ENCODE data around the gene SSR4.
A peak's percentile ranks its signal among the peaks of the same experiment; 100 is the strongest.

The SSR4 gene

GRCh38 chrX:153779891-153780677, 14.4 kb upstream of the SSR4 start:
- H3K9me3 ChIP-seq (ENCODE audit: severe bottlenecking), result no peaks in the 10 kb centered on the region
- no peak overlapping the region for H3K27ac ChIP-seq (ENCODE audit: poor library complexity, severe bottlenecking)
- no peaks in the 10 kb centered on the region for H3K36me3 ChIP-seq (ENCODE audit: low read depth)
- H3K27me3 ChIP-seq (ENCODE audit: insufficient read depth, poor library complexity, severe bottlenecking), result no peaks in the 10 kb centered on the region
- no peak for DNase-seq (ENCODE audit: low spot score)
- no peak; the same call in 2 of the 3 replicates for ATAC-seq (ENCODE audit: low read depth)
- no peak overlapping the region for H3K4me3 ChIP-seq (ENCODE audit: severe bottlenecking)
- no peak for TF ChIP-seq CTCF (IDR thresholded peaks at IDR 0.05; ENCODE audit: poor library complexity, severe bottlenecking)
- no peaks in the 10 kb centered on the region for H3K4me1 ChIP-seq (ENCODE audit: insufficient read depth, poor library complexity, severe bottlenecking)

GRCh38 chrX:153780678-153781427, 13.6 kb upstream of the SSR4 start, which contains the start of gene SRPK3:
Gene SRPK3 (plus strand): TSS chrX:153781041. CDS start chrX:153781087, 46 bp downstream.
- Histone ChIP-seq H3K9me3 (ENCODE audit: severe bottlenecking) (no peaks in the 10 kb centered on the region), H3K4me1 (ENCODE audit: insufficient read depth, poor library complexity, severe bottlenecking) (no peaks in the 10 kb centered on the region), H3K27ac (ENCODE audit: poor library complexity, severe bottlenecking) (no peak within 1 kb of the TSS), H3K4me3 (ENCODE audit: severe bottlenecking) (no peak within 1 kb of the TSS), H3K27me3 (ENCODE audit: insufficient read depth, poor library complexity, severe bottlenecking) (no peaks in the 10 kb centered on the region), H3K36me3 (ENCODE audit: low read depth) (no peaks in the 10 kb centered on the region)
- DNase-seq (ENCODE audit: low spot score) (no peak), ATAC-seq (ENCODE audit: low read depth) (peak; percentile 17; the same call in 1 of the 3 replicates)
- no peak for TF ChIP-seq CTCF (IDR thresholded peaks at IDR 0.05; ENCODE audit: poor library complexity, severe bottlenecking)

GRCh38 chrX:153781428-153782047, 12.9 kb upstream of the SSR4 start:
- no peaks in the 10 kb centered on the region for H3K9me3 ChIP-seq (ENCODE audit: severe bottlenecking)
- no peak overlapping the region for H3K4me3 ChIP-seq (ENCODE audit: severe bottlenecking)
- ATAC-seq (ENCODE audit: low read depth) (no peak), DNase-seq (ENCODE audit: low spot score) (no peak)
- TF ChIP-seq CTCF (IDR thresholded peaks at IDR 0.05; ENCODE audit: poor library complexity, severe bottlenecking), result no peak
- H3K27ac ChIP-seq (ENCODE audit: poor library complexity, severe bottlenecking), result no peak overlapping the region
- no peaks in the 10 kb centered on the region for H3K4me1 ChIP-seq (ENCODE audit: insufficient read depth, poor library complexity, severe bottlenecking)
- H3K36me3 ChIP-seq (ENCODE audit: low read depth), result 0 out of 2 replicates have a peak, but pooled peaks cover 4% of the 10 kb centered on the region
- H3K27me3 ChIP-seq (ENCODE audit: insufficient read depth, poor library complexity, severe bottlenecking), result no peaks in the 10 kb centered on the region

- Histone ChIP-seq H3K36me3 (ENCODE audit: low read depth) (0 out of 2 replicates have a peak, but pooled peaks cover 4% of the 10 kb centered on the region), H3K4me3 (ENCODE audit: severe bottlenecking) (no peak overlapping the region), H3K9me3 (ENCODE audit: severe bottlenecking) (no peaks in the 10 kb centered on the region), H3K27me3 (ENCODE audit: insufficient read depth, poor library complexity, severe bottlenecking) (no peaks in the 10 kb centered on the region), H3K27ac (ENCODE audit: poor library complexity, severe bottlenecking) (no peak overlapping the region), H3K4me1 (ENCODE audit: insufficient read depth, poor library complexity, severe bottlenecking) (no peaks in the 10 kb centered on the region)
- ATAC-seq (ENCODE audit: low read depth) (no peak; the same call in 2 of the 3 replicates), DNase-seq (ENCODE audit: low spot score) (no peak)
- TF ChIP-seq CTCF (IDR thresholded peaks at IDR 0.05; ENCODE audit: poor library complexity, severe bottlenecking), result no peak
Measured at GRCh38 chrX:153782313-153782712, 12.2 kb upstream of the SSR4 start.

Data from RWPE2 (cell line).